HepG2 (cell line): ENCODE measurements around the gene FAM174C. TPM values are rescaled to one million over a fixed set of nuclear protein-coding genes. Genes with fewer than 3 reads are reported as not detected.

ENCODE experiments used
- BCL3 ChIP-seq: sonication (generic); formaldehyde crosslinking; IDR thresholded peaks from 2 replicates; pipeline ENCODE4 v1.5.1; 2020; ENCODE audit warnings: mild to moderate bottlenecking, missing genetic modification reagents, moderate library complexity
- CBX1 ChIP-seq: IDR thresholded peaks from one replicate; pipeline ENCODE4 v1.6.1; 2016; ENCODE audit warnings: antibody characterized with exemption, low read depth
- HNRNPL ChIP-seq: fragments of 200-400 bp; formaldehyde crosslinking; IDR thresholded peaks from 2 replicates; pipeline ENCODE4 v1.6.1; 2017; ENCODE audit warnings: mild to moderate bottlenecking, low read depth, low read length
- MZF1 ChIP-seq: sonication (generic); formaldehyde crosslinking; IDR thresholded peaks from 2 replicates; pipeline ENCODE4 v1.8.1; 2023; ENCODE audit warnings: mild to moderate bottlenecking, missing genetic modification reagents, borderline replicate concordance
- PHF8 ChIP-seq: sonication (generic); formaldehyde crosslinking; IDR thresholded peaks from 2 replicates; pipeline ENCODE4 v1.5.0; 2020; ENCODE audit warnings: missing genetic modification reagents
- SOX13 ChIP-seq, 3 experiments: fragments of 450-650 bp in 1 of 3; sonication (generic) in 1 of 3; formaldehyde crosslinking in 1 of 3; IDR thresholded peaks in 2 of 3; conservative IDR thresholded peaks in 1 of 3; 2 replicates each; pipeline versions ENCODE4 v1.5.0 to v1.6.1; 2016 to 2020; ENCODE audit warnings: antibody characterized with exemption in 1 of 3, mild to moderate bottlenecking in 1 of 3, missing compliant biosample characterization in 1 of 3, missing genetic modification reagents in 1 of 3, moderate library complexity in 1 of 3
- SOX6 ChIP-seq, 2 experiments: fragments of 450-650 bp in 1 of 2; sonication (generic) in 1 of 2; formaldehyde crosslinking in 1 of 2; IDR thresholded peaks; 2 replicates each; pipeline versions ENCODE4 v1.4.0 to v1.6.1; 2017 to 2020; ENCODE audit warnings: antibody characterized with exemption in 1 of 2, mild to moderate bottlenecking in 1 of 2, missing genetic modification reagents in 1 of 2
- ZFP36 ChIP-seq: fragments of 150-350 bp; IDR thresholded peaks from 2 replicates; pipeline ENCODE4 v1.6.1; 2018; ENCODE audit warnings: borderline replicate concordance, low read length, low read depth; ENCODE audit not compliant: partially characterized antibody
- ZNF143 ChIP-seq: sonication (generic); formaldehyde crosslinking; IDR thresholded peaks from 2 replicates; pipeline ENCODE4 v1.4.0; 2020; ENCODE audit warnings: missing genetic modification reagents
- ZNF33B ChIP-seq: sonication (generic); formaldehyde crosslinking; IDR thresholded peaks from 2 replicates; pipeline ENCODE4 v1.5.1; 2020; ENCODE audit warnings: mild to moderate bottlenecking, missing genetic modification reagents
- ZNF432 ChIP-seq: sonication (generic); formaldehyde crosslinking; IDR thresholded peaks from 2 replicates; pipeline ENCODE4 v1.5.0; 2020; ENCODE audit warnings: missing genetic modification reagents, mild to moderate bottlenecking, borderline replicate concordance
- polyA plus RNA-seq, 8 experiments: library from polyadenylated mRNA; depleted of rRNA in 3 of 8; stranded (reverse) in 7 of 8; unstranded in 1 of 8; fragments of >200 nt; fragmentation: Illumina TruSeq in 4 of 8; extraction: Trizol in 4 of 8; gene quantifications; 2 replicates each; pipeline versions ENCODE4 v1.2.1 to v1.2.3, GENCODE V29; 2011 to 2016; ENCODE audit warnings: low read depth in 4 of 8, missing spikeins in 1 of 8, mixed read lengths in 1 of 8; ENCODE audit not compliant: insufficient read depth in 1 of 8
- total RNA-seq, 5 experiments: library from RNA; depleted of rRNA; stranded (reverse); fragments of >200 nt; fragmentation: Illumina TruSeq; extraction: Trizol; gene quantifications; 2 replicates each; pipeline ENCODE4 v1.2.3, GENCODE V29; 2016; ENCODE audit warnings: low read depth in 1 of 5
- TF ChIP-seq, protein P1 (sequence below), 2 experiments: IDR thresholded peaks; 2 replicates each; pipeline ENCODE4 v1.6.1; 2011 to 2012; ENCODE audit warnings: low read length in 2 of 2, borderline replicate concordance in 1 of 2, low read depth in 1 of 2, mild to moderate bottlenecking in 1 of 2, moderate library complexity in 1 of 2
- TF ChIP-seq, protein P2 (sequence below): sonication (generic); formaldehyde crosslinking; conservative IDR thresholded peaks from 2 replicates; pipeline ENCODE4 v1.4.0; 2020; ENCODE audit warnings: missing genetic modification reagents
- TF ChIP-seq, protein P3 (sequence below): sonication (generic); formaldehyde crosslinking; IDR thresholded peaks from 2 replicates; pipeline ENCODE4 v1.5.0; 2020; ENCODE audit warnings: mild to moderate bottlenecking, missing genetic modification reagents, borderline replicate concordance
- TF ChIP-seq, protein P4 (sequence below): sonication (generic); formaldehyde crosslinking; IDR thresholded peaks from 2 replicates; pipeline ENCODE4 v1.4.0; 2020; ENCODE audit warnings: missing genetic modification reagents

Gene FAM174C
- total and polyA plus RNA-seq, 2 of the 13 experiments (the other 11 are each of a cell fraction or from before 2014, with no cell fraction given): 19.5 to 31.3 TPM

GRCh38 chr19:1253514-1254080 lies 21.7 kb upstream of the FAM174C start (continued):
- TF ChIP-seq, protein P1, sequence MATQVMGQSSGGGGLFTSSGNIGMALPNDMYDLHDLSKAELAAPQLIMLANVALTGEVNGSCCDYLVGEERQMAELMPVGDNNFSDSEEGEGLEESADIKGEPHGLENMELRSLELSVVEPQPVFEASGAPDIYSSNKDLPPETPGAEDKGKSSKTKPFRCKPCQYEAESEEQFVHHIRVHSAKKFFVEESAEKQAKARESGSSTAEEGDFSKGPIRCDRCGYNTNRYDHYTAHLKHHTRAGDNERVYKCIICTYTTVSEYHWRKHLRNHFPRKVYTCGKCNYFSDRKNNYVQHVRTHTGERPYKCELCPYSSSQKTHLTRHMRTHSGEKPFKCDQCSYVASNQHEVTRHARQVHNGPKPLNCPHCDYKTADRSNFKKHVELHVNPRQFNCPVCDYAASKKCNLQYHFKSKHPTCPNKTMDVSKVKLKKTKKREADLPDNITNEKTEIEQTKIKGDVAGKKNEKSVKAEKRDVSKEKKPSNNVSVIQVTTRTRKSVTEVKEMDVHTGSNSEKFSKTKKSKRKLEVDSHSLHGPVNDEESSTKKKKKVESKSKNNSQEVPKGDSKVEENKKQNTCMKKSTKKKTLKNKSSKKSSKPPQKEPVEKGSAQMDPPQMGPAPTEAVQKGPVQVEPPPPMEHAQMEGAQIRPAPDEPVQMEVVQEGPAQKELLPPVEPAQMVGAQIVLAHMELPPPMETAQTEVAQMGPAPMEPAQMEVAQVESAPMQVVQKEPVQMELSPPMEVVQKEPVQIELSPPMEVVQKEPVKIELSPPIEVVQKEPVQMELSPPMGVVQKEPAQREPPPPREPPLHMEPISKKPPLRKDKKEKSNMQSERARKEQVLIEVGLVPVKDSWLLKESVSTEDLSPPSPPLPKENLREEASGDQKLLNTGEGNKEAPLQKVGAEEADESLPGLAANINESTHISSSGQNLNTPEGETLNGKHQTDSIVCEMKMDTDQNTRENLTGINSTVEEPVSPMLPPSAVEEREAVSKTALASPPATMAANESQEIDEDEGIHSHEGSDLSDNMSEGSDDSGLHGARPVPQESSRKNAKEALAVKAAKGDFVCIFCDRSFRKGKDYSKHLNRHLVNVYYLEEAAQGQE (IDR thresholded peaks at IDR 0.05; ENCODE audit: borderline replicate concordance in 1 of 2, low read depth in 1 of 2, low read length in 2 of 2): peak in 1 of 2 experiments; percentile 52; a peak in 1 of 4 replicates
- TF ChIP-seq BCL3 (CRISPR knock-in tag) (no peak), SOX6 (IDR thresholded peaks at IDR 0.05) (no peak), SOX6 (CRISPR knock-in tag; IDR thresholded peaks at IDR 0.05) (peak; percentile 73; the same call in 1 of the 2 replicates), ZNF432 (no peak), SOX13 (IDR thresholded peaks at IDR 0.05) (peak; percentile 58; the same call in 1 of the 2 replicates), SOX13 (CRISPR knock-in tag; conservative IDR thresholded peaks at IDR 0.05 in 1 of 2, IDR thresholded peaks at IDR 0.05 in 1 of 2) (peak; percentile 76 to 91), HNRNPL (peak; percentile 86; the same call in 1 of the 2 replicates), CBX1 (no peak), MZF1 (CRISPR knock-in tag) (no peak), ZFP36 (no peak), ZNF33B (CRISPR knock-in tag) (no peak), ZNF143 (CRISPR knock-in tag) (no peak), PHF8 (CRISPR knock-in tag) (peak; percentile 26; the same call in 1 of the 2 replicates)
- TF ChIP-seq, protein P2, sequence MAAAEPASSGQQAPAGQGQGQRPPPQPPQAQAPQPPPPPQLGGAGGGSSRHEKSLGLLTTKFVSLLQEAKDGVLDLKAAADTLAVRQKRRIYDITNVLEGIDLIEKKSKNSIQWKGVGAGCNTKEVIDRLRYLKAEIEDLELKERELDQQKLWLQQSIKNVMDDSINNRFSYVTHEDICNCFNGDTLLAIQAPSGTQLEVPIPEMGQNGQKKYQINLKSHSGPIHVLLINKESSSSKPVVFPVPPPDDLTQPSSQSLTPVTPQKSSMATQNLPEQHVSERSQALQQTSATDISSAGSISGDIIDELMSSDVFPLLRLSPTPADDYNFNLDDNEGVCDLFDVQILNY (CRISPR knock-in tag): no peak
- TF ChIP-seq, protein P3, sequence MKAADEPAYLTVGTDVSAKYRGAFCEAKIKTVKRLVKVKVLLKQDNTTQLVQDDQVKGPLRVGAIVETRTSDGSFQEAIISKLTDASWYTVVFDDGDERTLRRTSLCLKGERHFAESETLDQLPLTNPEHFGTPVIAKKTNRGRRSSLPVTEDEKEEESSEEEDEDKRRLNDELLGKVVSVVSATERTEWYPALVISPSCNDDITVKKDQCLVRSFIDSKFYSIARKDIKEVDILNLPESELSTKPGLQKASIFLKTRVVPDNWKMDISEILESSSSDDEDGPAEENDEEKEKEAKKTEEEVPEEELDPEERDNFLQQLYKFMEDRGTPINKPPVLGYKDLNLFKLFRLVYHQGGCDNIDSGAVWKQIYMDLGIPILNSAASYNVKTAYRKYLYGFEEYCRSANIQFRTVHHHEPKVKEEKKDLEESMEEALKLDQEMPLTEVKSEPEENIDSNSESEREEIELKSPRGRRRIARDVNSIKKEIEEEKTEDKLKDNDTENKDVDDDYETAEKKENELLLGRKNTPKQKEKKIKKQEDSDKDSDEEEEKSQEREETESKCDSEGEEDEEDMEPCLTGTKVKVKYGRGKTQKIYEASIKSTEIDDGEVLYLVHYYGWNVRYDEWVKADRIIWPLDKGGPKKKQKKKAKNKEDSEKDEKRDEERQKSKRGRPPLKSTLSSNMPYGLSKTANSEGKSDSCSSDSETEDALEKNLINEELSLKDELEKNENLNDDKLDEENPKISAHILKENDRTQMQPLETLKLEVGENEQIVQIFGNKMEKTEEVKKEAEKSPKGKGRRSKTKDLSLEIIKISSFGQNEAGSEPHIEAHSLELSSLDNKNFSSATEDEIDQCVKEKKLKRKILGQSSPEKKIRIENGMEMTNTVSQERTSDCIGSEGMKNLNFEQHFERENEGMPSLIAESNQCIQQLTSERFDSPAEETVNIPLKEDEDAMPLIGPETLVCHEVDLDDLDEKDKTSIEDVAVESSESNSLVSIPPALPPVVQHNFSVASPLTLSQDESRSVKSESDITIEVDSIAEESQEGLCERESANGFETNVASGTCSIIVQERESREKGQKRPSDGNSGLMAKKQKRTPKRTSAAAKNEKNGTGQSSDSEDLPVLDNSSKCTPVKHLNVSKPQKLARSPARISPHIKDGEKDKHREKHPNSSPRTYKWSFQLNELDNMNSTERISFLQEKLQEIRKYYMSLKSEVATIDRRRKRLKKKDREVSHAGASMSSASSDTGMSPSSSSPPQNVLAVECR: peak; percentile 56
- TF ChIP-seq, protein P4, sequence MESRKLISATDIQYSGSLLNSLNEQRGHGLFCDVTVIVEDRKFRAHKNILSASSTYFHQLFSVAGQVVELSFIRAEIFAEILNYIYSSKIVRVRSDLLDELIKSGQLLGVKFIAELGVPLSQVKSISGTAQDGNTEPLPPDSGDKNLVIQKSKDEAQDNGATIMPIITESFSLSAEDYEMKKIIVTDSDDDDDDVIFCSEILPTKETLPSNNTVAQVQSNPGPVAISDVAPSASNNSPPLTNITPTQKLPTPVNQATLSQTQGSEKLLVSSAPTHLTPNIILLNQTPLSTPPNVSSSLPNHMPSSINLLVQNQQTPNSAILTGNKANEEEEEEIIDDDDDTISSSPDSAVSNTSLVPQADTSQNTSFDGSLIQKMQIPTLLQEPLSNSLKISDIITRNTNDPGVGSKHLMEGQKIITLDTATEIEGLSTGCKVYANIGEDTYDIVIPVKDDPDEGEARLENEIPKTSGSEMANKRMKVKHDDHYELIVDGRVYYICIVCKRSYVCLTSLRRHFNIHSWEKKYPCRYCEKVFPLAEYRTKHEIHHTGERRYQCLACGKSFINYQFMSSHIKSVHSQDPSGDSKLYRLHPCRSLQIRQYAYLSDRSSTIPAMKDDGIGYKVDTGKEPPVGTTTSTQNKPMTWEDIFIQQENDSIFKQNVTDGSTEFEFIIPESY (CRISPR knock-in tag): no peak
